GM12873 (cell line): Measurements from ENCODE around the gene RRP8.

ENCODE experiments used
- TF ChIP-seq, protein P1 (sequence below): IDR thresholded peaks from 2 replicates; pipeline ENCODE4 v1.5.1; 2012; ENCODE audit warnings: low read depth, mild to moderate bottlenecking, moderate library complexity, low read length, control low read depth; ENCODE audit not compliant: insufficient read depth; ENCODE audit errors: missing control alignments

RRP8 gene

DNA sequence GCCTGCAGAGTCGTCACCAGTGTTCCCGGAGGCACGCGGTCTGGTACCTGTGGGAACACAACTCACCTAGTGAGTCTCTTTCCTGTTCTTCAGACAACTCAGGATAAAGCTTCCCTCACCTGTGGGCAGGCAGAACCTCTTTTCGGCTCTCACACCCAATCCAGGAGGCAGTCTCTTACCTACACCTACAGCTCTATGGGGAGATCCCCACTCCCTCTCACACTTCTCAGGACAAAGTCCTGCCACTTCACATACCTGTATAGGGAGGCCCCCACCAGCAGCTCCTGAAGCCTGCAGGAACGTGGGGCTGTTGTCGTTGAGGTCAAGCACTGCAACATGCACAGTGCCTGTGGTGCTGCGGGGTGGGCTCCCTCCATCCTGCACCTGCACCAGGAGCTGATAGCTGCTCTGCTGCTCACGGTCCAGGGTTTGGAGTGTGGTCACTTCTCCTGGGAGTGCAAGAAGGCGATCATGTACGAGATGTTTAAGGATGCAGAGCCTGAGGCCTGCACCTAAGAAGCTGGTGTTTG lies 28.0 kb upstream of the RRP8 start:
- TF ChIP-seq, protein P1, sequence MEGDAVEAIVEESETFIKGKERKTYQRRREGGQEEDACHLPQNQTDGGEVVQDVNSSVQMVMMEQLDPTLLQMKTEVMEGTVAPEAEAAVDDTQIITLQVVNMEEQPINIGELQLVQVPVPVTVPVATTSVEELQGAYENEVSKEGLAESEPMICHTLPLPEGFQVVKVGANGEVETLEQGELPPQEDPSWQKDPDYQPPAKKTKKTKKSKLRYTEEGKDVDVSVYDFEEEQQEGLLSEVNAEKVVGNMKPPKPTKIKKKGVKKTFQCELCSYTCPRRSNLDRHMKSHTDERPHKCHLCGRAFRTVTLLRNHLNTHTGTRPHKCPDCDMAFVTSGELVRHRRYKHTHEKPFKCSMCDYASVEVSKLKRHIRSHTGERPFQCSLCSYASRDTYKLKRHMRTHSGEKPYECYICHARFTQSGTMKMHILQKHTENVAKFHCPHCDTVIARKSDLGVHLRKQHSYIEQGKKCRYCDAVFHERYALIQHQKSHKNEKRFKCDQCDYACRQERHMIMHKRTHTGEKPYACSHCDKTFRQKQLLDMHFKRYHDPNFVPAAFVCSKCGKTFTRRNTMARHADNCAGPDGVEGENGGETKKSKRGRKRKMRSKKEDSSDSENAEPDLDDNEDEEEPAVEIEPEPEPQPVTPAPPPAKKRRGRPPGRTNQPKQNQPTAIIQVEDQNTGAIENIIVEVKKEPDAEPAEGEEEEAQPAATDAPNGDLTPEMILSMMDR = no peak

DNA sequence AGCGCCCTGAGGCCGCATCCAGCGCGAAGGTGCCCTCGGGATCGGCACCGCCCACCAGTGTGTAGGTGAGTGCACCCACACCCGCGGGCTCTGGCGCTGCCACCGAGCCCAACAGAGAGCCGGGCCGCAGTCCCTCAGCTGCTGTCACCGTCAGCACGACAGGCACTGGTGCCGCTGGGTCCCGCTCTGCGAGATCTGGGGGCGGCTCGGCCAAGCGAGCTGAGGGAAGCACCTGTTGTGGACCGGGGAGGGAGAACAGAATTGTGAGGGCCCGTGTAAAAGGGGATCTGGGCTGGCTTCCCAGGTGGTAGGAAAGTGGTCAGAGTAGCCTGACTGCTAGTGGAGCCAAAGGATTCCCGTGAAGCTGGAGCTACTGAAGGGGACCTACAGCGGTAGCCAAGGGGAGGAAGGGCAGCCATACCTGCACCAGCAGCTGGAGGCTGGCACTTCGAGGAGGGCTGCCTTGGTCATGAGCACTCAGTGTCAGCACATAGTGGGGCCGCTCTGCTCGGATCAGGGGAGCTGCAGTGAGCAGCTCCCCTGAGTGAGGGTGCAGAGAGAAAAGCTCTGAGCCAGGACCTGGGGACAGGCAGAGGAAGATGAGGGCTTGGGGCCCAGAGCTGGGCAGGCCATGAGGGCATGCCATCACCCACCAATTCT lies 27.3 kb upstream of the RRP8 start:
- TF ChIP-seq, protein P1 = no peak

DNA sequence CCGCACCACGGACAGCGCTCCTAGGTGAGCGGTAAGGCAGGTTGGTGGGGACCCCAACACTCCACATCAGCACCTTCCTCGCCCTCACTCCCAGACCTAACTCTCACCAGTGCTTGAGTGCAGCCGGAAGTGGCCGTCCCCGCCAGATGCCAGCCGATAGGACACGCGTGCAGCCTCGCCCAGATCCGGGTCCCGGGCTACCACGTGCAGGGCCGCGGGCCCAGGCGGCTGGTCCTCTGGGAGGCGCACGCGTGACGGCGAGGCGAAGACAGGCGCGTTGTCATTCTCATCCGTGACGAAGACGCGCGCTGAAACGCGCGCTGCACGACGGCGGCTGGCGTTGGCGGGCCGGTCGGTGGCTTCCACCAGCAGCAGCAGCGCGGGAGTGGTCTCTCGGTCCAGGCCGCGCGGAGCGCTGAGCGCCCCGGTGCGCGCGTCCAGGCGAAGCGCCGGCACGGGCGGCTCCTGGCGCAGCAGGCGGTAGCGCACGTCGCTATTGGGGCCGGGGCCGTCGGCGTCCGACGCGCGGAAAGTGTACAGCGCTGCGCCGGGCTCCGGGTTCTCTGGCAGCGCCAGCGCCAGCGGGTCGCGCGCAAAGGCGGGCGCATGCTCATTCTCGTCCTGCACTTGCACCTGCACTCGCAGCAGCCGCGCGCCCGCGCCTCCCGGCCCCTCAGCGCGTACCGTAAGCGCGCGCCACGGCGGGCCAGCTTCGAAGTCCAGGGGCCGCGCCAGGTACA lies 26.6 kb upstream of the RRP8 start:
- TF ChIP-seq, protein P1 = no peak

DNA sequence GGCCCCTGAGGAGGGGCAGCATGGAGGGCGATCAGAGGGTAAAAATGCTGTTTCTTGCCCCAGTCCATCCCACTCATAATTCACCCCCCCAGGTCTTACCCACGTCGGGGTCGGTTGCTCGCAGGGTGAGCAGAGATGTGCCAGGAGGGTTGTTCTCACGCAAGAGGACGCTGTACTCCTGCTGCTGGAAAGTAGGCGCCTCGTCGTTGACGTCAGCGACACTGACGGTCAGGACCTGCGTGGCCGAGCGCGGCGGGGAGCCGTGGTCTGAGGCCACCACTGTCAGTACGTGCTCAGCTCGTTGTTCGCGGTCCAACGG lies 26.1 kb upstream of the RRP8 start:
- TF ChIP-seq, protein P1 = no peak

GRCh38 chr11:6628526-6628925 lies 25.1 kb upstream of the RRP8 start:
- TF ChIP-seq, protein P1 = no peak

DNA sequence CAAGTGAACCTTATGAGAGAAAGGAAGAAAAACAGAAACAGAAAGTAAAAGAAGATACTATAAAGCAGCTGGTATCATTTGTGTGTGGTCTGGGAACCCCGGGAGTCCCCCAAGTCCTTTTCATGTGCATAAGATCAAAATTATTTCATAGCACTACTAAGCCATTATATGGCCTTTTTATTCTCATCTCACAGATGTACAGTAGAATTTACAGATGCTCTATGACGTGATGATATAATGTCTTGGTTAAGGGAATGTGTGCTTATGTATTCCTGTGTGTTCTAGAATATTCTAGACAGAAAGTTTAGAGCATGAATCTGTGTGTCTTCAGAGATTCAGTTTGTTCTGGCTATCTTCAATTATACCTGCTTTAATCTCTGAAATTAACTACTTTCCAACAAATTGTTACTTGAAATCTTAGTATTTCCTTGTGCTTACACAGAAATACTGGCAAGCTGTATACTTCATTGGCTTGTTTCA lies 24.4 kb upstream of the RRP8 start:
- TF ChIP-seq, protein P1 = no peak

DNA sequence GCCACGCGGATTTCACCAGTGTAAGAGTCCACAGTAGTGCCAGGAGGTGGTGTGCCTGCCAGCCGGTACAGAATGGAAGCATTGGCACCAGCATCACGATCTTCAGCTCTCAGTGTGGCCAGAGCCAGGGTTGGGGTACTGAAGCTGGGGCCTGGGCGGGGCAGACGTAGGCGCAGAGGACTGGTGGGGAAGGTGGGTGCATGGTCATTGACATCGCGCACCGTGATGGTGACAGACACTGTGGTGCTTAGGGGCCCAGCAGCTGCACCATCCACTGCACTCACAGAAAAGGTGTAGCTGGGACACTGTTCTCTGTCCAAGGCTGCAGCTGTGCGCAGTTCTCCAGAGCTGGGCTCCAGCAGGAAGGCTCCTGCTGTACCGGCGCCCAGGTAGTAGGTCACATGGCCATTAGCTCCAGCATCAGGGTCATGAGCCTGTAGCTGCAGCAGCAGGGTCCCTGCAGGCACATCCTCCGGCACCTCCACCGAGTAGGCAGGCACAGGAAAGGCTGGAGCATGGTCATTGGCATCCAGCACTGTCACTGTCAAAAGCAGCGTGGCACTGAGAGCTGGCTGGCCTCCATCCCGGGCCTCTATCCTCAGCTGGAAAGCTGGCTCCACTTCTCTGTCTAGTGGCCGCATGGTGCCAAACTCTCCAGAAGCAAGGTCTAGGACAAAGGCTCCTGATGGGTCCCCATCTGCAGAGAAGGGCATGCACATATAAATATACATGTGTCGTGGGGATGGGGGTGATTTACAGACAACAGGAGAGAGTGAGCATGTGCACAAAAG lies 23.8 kb upstream of the RRP8 start:
- TF ChIP-seq, protein P1 = no peak
